Esophagus (tissue), 2 donors: ENCODE measurements around the gene RANBP17. TPM values are rescaled to one million over a fixed set of nuclear protein-coding genes. Genes with fewer than 3 reads are reported as not detected.
"Not testable (repeated sequence)": the region's sequence is repeated elsewhere in the genome, so short reads cannot be mapped to it uniquely, and the experiment has no call there.

Source experiments
- H3K27ac ChIP-seq, 2 donors: one replicate each; pipeline ENCODE4 v1.5.1; 2013; ENCODE audit warnings: low read depth in 2 of 2, mild to moderate bottlenecking in 2 of 2, inconsistent platforms in 1 of 2, low read length in 1 of 2, moderate library complexity in 1 of 2
- H3K27me3 ChIP-seq, 2 donors: one replicate each; pipeline ENCODE4 v1.6.1; 2013; ENCODE audit warnings: low read length in 2 of 2, control low read depth in 1 of 2, mild to moderate bottlenecking in 1 of 2; ENCODE audit not compliant: insufficient read depth in 2 of 2, control insufficient read depth in 1 of 2
- H3K36me3 ChIP-seq, 2 donors: one replicate each; pipeline ENCODE4 v1.6.1; 2013; ENCODE audit warnings: low read length in 1 of 2; ENCODE audit not compliant: control insufficient read depth in 2 of 2, insufficient read depth in 2 of 2
- H3K4me1 ChIP-seq, 2 donors: one replicate each; pipeline ENCODE4 v1.6.1; 2013; ENCODE audit warnings: low read length in 1 of 2; ENCODE audit not compliant: control insufficient read depth in 2 of 2, insufficient read depth in 2 of 2
- H3K4me3 ChIP-seq, 2 donors: one replicate each; pipeline ENCODE4 v1.5.1; 2013; ENCODE audit warnings: low read length in 2 of 2, mild to moderate bottlenecking in 2 of 2, low read depth in 1 of 2, moderate library complexity in 1 of 2
- H3K9me3 ChIP-seq, 2 donors: one replicate each; pipeline ENCODE4 v1.6.1; 2013; ENCODE audit warnings: mild to moderate bottlenecking in 2 of 2, low read depth in 1 of 2, low read length in 1 of 2, moderate library complexity in 1 of 2; ENCODE audit not compliant: control insufficient read depth in 2 of 2, insufficient read depth in 1 of 2
- WGBS, 2 donors: extraction: QIAGEN DNeasy Blood & Tissue Kit; methylation state at CpG; one replicate each; pipeline ENCODE4 v1.1.7; 2013; 5-methylcytosine and 5-hydroxymethylcytosine counted together
- polyA plus RNA-seq, 2 donors: library from polyadenylated mRNA; stranded (reverse); fragments of 200-250 nt; gene quantifications; one replicate each; pipeline ENCODE4 v1.2.3, GENCODE V29; 2013
- donor health status: healthy with polysubstance abuse.
- donor health status: Bipolar disorder and iron deficiency.

RANBP17 gene
- polyA plus RNA-seq, 2 donors = 0.26 to 0.32 TPM

DNA sequence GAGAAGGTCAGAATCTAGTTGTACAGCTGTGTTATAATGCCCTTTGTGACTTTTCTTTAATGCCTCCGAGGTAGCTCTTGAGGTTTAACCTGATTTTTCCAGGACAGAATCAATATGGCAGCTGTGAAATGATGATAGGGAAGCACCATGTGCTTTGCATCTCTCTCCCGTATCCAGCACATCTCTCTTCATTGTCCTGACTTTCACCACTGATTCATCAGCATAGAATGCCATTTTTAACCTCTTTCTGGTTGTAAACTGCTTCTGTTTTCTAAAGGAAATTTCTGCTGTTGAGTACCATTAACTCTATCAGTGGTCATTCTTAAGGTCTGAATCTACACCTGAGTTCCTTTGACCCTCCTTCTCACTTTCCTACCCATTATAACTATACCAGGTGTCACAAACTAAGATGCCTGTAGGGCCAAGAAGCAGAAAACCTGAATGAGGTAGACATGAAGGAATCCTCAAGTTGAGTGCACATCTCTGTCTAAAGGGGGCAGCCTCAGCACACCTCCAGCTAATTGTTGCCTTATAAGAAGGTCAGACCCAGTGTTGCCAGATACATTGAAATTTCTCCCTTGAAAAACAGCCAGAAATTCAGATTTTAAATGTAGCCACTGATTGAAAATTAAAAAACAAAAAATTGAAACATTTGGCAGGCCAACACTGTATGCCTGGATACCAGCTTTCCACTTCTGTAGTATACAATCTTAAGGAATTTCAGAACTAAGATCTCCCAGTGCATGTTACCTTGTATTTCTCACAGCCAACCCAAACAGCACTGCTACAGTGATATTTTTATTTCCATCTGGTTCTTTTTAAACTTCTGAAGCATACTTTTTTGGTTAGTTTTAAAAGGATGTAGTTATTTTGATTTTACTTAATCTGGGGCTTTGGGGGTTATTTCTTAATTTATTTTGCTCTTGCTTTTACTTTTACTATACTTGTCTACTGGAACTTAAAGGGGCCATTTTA, 411.5 kb downstream of the RANBP17 start:
- no peaks in the 10 kb centered on the region for H3K4me1 ChIP-seq
- no peaks in the 10 kb centered on the region for H3K27me3 ChIP-seq
- H3K27ac ChIP-seq = no peak overlapping the region
- no peaks in the 10 kb centered on the region for H3K36me3 ChIP-seq
- 84 to 90% methylated on average over 2 of the region's 2 CpGs for WGBS, 2 donors
- no peaks in the 10 kb centered on the region for H3K9me3 ChIP-seq
- no peak overlapping the region for H3K4me3 ChIP-seq

DNA sequence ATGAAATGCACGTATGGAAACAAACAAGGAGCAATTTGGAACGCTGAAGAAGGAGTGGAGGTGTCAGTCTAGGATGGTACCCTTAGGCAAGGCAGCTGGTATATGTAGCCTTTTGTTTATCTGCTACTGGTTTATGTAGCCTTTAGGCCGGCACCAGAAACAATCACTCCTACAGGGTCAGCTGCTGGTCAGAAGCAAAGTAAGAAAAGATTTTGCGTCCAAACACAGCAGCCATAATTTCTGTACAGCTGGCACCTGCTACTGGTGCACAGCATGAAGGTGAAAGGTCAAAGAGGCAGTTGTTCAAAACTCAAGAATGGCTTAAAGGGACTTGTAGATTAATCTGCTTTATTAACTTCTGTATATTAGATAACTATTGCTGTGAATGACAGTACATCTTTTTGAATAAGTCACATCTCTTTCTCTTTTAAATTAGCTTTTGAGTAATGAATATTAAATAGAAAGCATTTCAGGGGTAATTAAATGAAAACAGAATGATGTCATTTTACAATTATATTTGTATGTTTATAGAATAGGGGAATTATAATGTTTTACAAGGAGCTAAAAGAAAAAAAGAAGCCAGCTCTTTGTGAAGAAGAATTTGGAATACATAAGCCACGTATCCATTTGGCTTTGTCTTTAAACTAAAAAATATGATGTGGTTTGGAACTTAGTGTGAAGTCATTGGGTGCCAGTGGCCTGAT, 414.2 kb downstream of the RANBP17 start:
- Histone ChIP-seq H3K27me3 (no peaks in the 10 kb centered on the region), H3K4me1 (no peaks in the 10 kb centered on the region), H3K9me3 (no peaks in the 10 kb centered on the region), H3K4me3 (no peak overlapping the region), H3K27ac (no peak overlapping the region), H3K36me3 (no peaks in the 10 kb centered on the region)
- WGBS, 2 donors = 70 to 78% methylated on average over 5 of the region's 5 CpGs

DNA sequence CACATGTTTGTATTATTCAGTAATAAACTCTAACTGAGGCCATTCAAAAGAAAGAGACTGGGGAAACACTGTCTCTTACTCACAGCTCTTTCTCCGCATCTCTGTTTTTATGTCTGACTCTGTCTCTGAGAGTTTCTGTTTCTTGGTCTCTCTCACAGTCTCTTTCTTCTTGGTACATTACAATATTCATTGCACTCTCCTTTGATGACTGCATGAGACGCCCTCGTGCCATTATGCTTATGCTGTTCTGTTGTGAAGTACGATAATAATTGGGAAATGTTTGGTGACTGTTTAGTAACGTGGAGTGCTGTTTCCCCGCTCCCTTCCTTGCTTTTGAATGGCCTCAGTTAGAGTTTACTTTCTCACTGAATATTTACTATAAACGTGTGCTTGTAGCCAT, 421.9 kb downstream of the RANBP17 start:
- no peaks in the 10 kb centered on the region for H3K9me3 ChIP-seq
- no peak overlapping the region for H3K4me3 ChIP-seq
- no peaks in the 10 kb centered on the region for H3K27me3 ChIP-seq
- WGBS, 2 donors = 82% methylated on average over 7 of the region's 7 CpGs
- H3K27ac ChIP-seq = no peak overlapping the region
- H3K36me3 ChIP-seq = no peaks in the 10 kb centered on the region
- no peaks in the 10 kb centered on the region for H3K4me1 ChIP-seq

DNA sequence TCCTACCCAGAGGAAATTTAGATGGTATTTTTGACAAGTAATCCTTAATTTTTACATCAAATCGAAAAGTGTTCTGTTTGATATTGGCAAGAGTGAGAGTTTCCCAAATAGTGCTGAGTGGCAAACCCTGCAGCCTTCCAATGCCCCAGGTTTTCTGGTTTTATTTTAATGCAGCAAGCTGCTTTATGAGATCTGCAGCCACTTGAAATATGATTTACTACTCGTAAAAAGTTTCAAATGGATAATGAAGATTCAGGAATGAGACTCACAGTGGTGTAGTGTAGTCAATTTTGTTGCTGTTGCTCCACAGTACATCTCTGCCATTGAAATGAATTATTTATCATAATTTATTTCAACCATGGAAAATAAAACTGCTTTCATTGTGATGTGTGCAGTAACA, 423.6 kb downstream of the RANBP17 start:
- Histone ChIP-seq H3K4me1 (no peaks in the 10 kb centered on the region), H3K36me3 (no peaks in the 10 kb centered on the region), H3K4me3 (no peak overlapping the region), H3K9me3 (no peaks in the 10 kb centered on the region), H3K27ac (no peak overlapping the region), H3K27me3 (no peaks in the 10 kb centered on the region)
- 79 to 88% methylated on average over 2 of the region's 2 CpGs for WGBS, 2 donors

DNA sequence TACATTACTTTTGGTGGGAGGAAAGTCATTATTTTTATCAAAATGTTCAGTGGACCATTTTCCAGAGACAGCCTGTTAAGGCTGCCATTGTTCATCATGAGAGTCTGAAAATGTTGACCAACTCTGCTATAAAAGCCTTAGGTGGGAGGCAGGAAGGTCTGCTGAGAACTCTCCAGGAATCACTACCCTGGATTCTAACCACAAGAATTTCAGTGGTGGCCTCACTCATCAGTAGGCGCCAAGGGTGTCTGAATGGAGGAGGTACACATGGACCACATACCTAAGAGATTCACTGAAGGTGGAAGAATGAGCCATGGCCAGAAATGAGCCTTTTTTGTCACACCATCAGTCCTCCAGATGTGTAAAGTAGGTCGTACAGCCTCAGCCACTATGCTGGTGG, 426.2 kb downstream of the RANBP17 start:
- H3K27me3 ChIP-seq = no peaks in the 10 kb centered on the region
- WGBS, 2 donors = 83% methylated on average over 2 of the region's 2 CpGs
- H3K27ac ChIP-seq = no peak overlapping the region
- H3K9me3 ChIP-seq = no peaks in the 10 kb centered on the region
- no peaks in the 10 kb centered on the region for H3K36me3 ChIP-seq
- H3K4me1 ChIP-seq = no peaks in the 10 kb centered on the region
- H3K4me3 ChIP-seq = no peak overlapping the region

DNA sequence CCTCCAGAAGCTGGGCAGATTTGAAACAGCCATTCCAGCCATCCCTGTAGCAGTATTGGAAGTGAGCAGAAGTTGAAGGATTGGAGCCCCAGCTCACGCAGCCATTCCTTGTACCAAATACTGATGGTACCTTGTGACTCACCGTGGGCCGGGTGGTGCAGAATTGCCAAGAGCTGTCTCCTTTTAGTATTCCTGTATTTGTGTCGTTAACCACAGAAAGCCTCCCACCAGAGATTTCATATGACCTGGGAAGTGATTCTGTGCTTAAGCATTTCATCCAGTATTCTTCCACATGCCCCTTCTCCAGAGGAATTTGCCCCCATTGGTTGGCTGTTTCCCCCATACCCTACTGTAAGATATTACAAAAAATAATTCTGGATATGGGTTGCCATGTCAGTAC, 429.6 kb downstream of the RANBP17 start:
- WGBS, 2 donors = 91 to 93% methylated on average over 4 of the region's 4 CpGs
- Histone ChIP-seq H3K4me1 (no peaks in the 10 kb centered on the region), H3K9me3 (no peaks in the 10 kb centered on the region)

DNA sequence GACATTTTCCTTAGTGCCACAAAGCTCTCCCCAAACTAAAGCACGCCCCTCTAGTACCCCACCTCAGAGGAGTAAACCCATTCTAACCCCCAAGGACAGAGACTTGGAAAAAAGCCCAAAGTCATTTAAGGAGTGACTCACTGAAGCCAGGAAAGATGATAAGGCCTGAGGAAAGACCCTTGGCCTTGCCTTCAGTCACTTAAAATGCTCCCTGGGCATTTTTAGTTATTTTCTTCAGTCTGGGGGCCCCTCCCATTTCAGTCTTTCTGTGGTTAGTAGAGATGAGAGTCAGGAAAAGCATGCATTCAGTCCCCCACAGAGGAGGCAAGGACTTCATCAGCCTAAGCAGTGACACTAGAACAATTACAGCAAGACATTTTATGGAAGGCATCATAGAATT, 433.5 kb downstream of the RANBP17 start:
- no peaks in the 10 kb centered on the region for H3K27me3 ChIP-seq
- no peak overlapping the region for H3K27ac ChIP-seq
- no peaks in the 10 kb centered on the region for H3K36me3 ChIP-seq
- no peaks in the 10 kb centered on the region for H3K4me1 ChIP-seq
- 45 to 50% methylated on average over 1 of the region's 1 CpG for WGBS, 2 donors
- no peaks in the 10 kb centered on the region for H3K9me3 ChIP-seq
- no peak overlapping the region for H3K4me3 ChIP-seq

More for the DNA sequence above, 429.6 kb downstream of the RANBP17 start:
- Histone ChIP-seq H3K27me3 (no peaks in the 10 kb centered on the region), H3K4me3 (no peak overlapping the region), H3K27ac (no peak overlapping the region), H3K36me3 (no peaks in the 10 kb centered on the region)

DNA sequence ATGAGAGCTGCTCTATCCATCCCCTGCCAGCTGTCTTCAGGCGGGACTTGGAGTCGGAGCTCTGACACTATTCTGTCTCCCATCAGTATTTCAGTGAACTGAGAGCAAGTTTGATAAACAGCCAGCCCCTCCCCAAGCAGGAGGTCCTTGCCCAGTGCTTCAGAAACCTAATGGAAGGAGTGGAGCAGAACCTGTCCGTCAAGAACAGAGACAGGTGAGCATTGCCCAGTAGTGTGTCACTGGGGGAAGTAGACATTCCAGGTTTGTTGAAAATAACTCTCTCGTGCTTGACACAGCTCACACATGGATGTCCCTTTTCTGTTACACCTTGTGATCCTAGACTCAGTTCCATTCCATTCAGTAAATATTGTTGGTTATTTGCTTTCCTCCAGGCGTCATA, 434.0 kb downstream of the RANBP17 start:
- WGBS, 2 donors = 82 to 86% methylated on average over 5 of the region's 5 CpGs
- Histone ChIP-seq H3K4me3 (no peak overlapping the region), H3K27me3 (no peaks in the 10 kb centered on the region), H3K9me3 (no peaks in the 10 kb centered on the region), H3K27ac (no peak overlapping the region), H3K36me3 (no peaks in the 10 kb centered on the region), H3K4me1 (no peaks in the 10 kb centered on the region)

DNA sequence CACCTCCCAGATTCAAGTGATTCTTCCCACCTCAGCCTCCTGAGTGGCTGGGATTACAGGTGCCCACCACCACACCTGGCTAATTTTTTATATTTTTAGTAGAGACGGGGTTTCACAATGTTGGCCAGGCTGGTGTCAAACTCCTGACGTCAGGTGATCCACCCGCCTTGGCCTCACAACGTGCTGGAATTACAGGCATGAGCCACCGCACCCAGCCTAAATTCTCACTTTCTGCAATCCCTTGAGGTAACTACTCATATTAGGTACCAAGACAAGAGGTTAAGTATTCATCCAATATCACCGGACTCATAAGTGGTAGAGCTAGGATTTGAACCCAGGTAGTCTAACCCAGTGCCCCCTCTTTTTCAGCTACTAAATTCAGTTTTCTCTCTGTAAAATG, 436.1 kb downstream of the RANBP17 start:
- H3K27ac ChIP-seq, H3K27me3 ChIP-seq, H3K9me3 ChIP-seq, H3K4me1 ChIP-seq, H3K4me3 ChIP-seq, H3K36me3 ChIP-seq: not testable (repeated sequence)
- WGBS, 2 donors = 93 to 96% methylated on average over 6 of the region's 6 CpGs
